GM21786 (cell line): ENCODE results near the gene DHX34.
A peak's percentile ranks its signal among the peaks of the same experiment; 100 is the strongest.
"Not testable (repeated sequence)": the region's sequence is repeated elsewhere in the genome, so short reads cannot be mapped to it uniquely, and the experiment has no call there.

Source experiments
- ATAC-seq: cut with Tn5 transposase; IDR thresholded peaks from one replicate; pipeline ENCODE4 v1.9.1; 2021; ENCODE audit not compliant: unreplicated experiment

DHX34 gene

GRCh38 chr19:47348819-47349795 is at the start of gene DHX34:
Gene DHX34, plus strand, starts transcription at chr19:47349315. Its CDS starts 3,716 bp downstream, at chr19:47353031.
- ATAC-seq, result peak; percentile 89

- ATAC-seq, result not testable (repeated sequence)
Measured at GRCh38 chr19:47300867-47301266, 48.2 kb upstream of the DHX34 start.

- ATAC-seq, result no peak
Measured at GRCh38 chr19:47302249-47302648, 46.9 kb upstream of the DHX34 start.

- ATAC-seq, result no peak
Measured at GRCh38 chr19:47303966-47304365, 45.1 kb upstream of the DHX34 start.

- no peak for ATAC-seq
Measured at GRCh38 chr19:47305309-47305751, 43.8 kb upstream of the DHX34 start.

GRCh38 chr19:47306303-47306702 is 42.8 kb upstream of the DHX34 start:
- no peak for ATAC-seq

GRCh38 chr19:47309038-47309437 is 40.1 kb upstream of the DHX34 start:
- ATAC-seq, result no peak

- no peak for ATAC-seq
Measured at GRCh38 chr19:47309608-47310007, 39.5 kb upstream of the DHX34 start, which contains the start of gene C5AR1. Gene C5AR1, plus strand, starts transcription at chr19:47309861. Its CDS starts 35 bp downstream, at chr19:47309896.

- no peak for ATAC-seq
Measured at GRCh38 chr19:47310323-47310722, 38.8 kb upstream of the DHX34 start.

- ATAC-seq, result no peak
Measured at GRCh38 chr19:47310819-47311218, 38.3 kb upstream of the DHX34 start.

- no peak for ATAC-seq
Measured at GRCh38 chr19:47312366-47313006, 36.6 kb upstream of the DHX34 start.

GRCh38 chr19:47313754-47314295 is 35.3 kb upstream of the DHX34 start:
- ATAC-seq, result no peak

- ATAC-seq, result no peak
Measured at GRCh38 chr19:47315125-47315821, 33.8 kb upstream of the DHX34 start.

GRCh38 chr19:47316513-47316912 is 32.6 kb upstream of the DHX34 start:
- ATAC-seq, result no peak

GRCh38 chr19:47319923-47320871 is 28.9 kb upstream of the DHX34 start:
- ATAC-seq, result no peak

- no peak for ATAC-seq
Measured at GRCh38 chr19:47321630-47322029, 27.5 kb upstream of the DHX34 start.

GRCh38 chr19:47322058-47322457 is 27.1 kb upstream of the DHX34 start:
- ATAC-seq, result no peak

GRCh38 chr19:47323409-47323808 is 25.7 kb upstream of the DHX34 start:
- ATAC-seq, result no peak

- ATAC-seq, result no peak
Measured at GRCh38 chr19:47323872-47324271, 25.2 kb upstream of the DHX34 start.

- no peak for ATAC-seq
Measured at GRCh38 chr19:47324502-47324901, 24.6 kb upstream of the DHX34 start.
